ENCODE results near the gene ZNF423.

The ZNF423 gene

DNA sequence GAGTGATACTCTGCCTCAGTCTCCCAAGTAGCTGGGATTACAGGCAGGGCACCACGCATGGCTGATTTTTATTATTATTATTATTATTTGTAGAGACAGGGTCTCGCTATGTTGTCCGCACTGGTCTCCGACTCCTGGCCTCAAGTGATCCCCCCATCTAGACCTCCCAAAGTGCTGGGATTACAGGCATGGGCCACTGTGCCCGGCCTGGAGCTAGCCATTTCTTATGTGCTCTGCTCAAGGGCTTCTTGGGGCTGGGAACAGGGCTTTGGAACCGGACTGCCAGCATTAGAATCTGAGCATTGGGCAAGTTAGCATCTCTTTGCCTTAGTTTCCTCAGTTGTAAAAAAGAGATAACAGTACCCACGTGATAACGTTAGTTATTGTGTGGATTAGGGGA lies 371.0 kb downstream of the ZNF423 start:
- Histone ChIP-seq H3K27me3 (ENCODE audit: control insufficient read depth, insufficient read depth, low read length, poor library complexity, severe bottlenecking) (peaks cover 13% of the 10 kb centered on the region), H3K4me1 (ENCODE audit: control insufficient read depth, insufficient read depth, low read length) (no peaks in the 10 kb centered on the region), H3K4me3 (ENCODE audit: insufficient read depth, low read depth, low read length) (no peak overlapping the region), H3K27ac (ENCODE audit: insufficient read depth, low read depth, low read length, poor library complexity, severe bottlenecking) (no peak overlapping the region), H3K36me3 (ENCODE audit: control insufficient read depth, insufficient read depth, low read length) (no peaks in the 10 kb centered on the region), H3K9me3 (ENCODE audit: control insufficient read depth, low read length) (no peaks in the 10 kb centered on the region)
- 94 to 96% methylated on average over 8 of the region's 8 CpGs for WGBS, 2 experiments

DNA sequence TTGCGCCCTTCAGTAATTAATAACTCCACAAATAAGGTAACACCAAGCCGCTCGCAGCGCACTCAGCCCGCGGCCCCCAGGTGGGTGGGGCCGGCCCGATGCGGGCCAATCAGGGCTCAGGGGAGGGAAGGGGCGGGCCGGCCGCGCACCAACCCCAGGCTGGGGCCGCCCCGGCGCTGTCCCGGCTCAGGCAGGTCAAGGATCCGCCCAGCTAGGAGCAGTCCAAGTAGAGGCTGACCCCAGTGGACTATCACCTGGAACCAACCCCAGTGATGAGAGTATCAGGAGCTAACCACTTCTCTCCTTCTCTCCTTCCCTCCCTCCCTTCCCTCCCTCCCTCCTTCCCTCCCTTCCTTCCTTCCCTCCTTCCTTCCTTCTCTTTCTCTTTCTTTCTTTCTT lies 371.5 kb downstream of the ZNF423 start:
- no peaks in the 10 kb centered on the region for H3K9me3 ChIP-seq (ENCODE audit: control insufficient read depth, low read length)
- no peaks in the 10 kb centered on the region for H3K4me1 ChIP-seq (ENCODE audit: control insufficient read depth, insufficient read depth, low read length)
- H3K27ac ChIP-seq (ENCODE audit: insufficient read depth, low read depth, low read length, poor library complexity, severe bottlenecking): no peak overlapping the region
- H3K36me3 ChIP-seq (ENCODE audit: control insufficient read depth, insufficient read depth, low read length): no peaks in the 10 kb centered on the region
- no peak overlapping the region for H3K4me3 ChIP-seq (ENCODE audit: insufficient read depth, low read depth, low read length)
- 5 to 6% methylated on average over 18 of the region's 18 CpGs for WGBS, 2 experiments
- peaks cover 13% of the 10 kb centered on the region for H3K27me3 ChIP-seq (ENCODE audit: control insufficient read depth, insufficient read depth, low read length, poor library complexity, severe bottlenecking)

DNA sequence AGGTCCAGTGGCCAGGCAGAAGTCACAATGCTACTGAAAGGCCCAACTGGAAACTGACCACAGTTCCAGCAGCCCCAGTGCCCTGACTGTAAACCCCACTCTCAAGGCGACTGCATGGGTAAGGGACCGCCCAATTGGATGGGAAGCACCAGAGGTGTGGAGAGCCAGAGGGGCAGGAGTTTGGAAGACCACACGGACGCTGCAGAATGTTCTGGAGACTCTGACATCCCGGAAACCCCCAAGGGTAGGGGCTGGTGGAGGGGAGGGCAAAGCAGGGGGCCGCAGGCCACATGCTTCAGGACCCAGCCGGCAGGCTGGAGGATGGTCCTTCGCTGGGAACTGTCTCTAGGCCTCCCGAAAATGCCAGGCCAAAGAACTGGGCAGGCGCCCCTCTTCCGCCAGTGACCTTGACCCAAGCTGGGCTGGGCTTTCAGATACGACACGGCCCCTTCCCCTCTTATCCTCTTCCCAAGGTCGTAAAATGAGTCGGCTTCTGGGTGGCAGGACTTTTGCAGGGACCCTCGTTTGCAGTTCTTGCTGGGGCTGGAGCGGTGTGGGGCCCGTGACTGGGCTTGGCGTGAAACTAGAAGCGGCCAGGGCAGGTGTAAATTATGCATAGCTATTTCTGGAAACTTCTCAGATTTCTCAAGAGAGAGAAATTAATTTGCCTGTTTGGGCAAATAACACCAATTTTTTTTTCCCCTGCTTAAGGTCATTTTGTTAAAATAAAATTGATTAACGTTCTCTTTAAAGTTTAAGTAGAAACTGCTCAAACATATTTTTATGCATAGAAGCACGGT lies 372.1 kb downstream of the ZNF423 start:
- H3K4me3 ChIP-seq (ENCODE audit: insufficient read depth, low read depth, low read length): no peak overlapping the region

DNA sequence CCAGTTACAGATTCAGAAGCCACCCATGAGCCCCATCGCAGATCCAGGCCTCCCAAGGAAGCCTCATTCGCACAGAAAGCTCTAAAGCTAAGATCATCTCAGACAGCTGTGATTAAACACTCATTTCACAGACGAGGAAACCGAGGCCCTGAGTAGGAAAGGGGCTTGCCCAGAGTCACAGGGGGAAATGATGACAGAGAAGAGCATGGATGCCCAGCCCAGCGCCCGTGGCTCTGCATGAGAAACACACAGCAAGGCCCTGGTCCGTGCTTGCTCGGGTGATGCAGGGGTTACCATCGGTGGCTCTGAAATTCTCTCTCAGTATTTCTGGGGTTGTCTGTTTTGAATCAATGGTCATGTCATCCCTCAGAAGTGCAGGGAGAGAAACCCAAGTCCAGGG lies 372.7 kb downstream of the ZNF423 start:
- 92 to 93% methylated on average over 9 of the region's 9 CpGs for WGBS, 2 experiments
- Histone ChIP-seq H3K4me3 (ENCODE audit: insufficient read depth, low read depth, low read length) (no peak overlapping the region), H3K27me3 (ENCODE audit: control insufficient read depth, insufficient read depth, low read length, poor library complexity, severe bottlenecking) (peaks cover 13% of the 10 kb centered on the region), H3K9me3 (ENCODE audit: control insufficient read depth, low read length) (no peaks in the 10 kb centered on the region), H3K36me3 (ENCODE audit: control insufficient read depth, insufficient read depth, low read length) (no peaks in the 10 kb centered on the region), H3K4me1 (ENCODE audit: control insufficient read depth, insufficient read depth, low read length) (no peaks in the 10 kb centered on the region), H3K27ac (ENCODE audit: insufficient read depth, low read depth, low read length, poor library complexity, severe bottlenecking) (no peak overlapping the region)

More for the DNA sequence above, 372.1 kb downstream of the ZNF423 start:
- WGBS, 2 experiments: 74 to 76% methylated on average over 21 to 22 of the region's 22 CpGs
- Histone ChIP-seq H3K4me1 (ENCODE audit: control insufficient read depth, insufficient read depth, low read length) (no peaks in the 10 kb centered on the region), H3K27me3 (ENCODE audit: control insufficient read depth, insufficient read depth, low read length, poor library complexity, severe bottlenecking) (peaks cover 13% of the 10 kb centered on the region), H3K27ac (ENCODE audit: insufficient read depth, low read depth, low read length, poor library complexity, severe bottlenecking) (no peak overlapping the region), H3K36me3 (ENCODE audit: control insufficient read depth, insufficient read depth, low read length) (no peaks in the 10 kb centered on the region), H3K9me3 (ENCODE audit: control insufficient read depth, low read length) (no peaks in the 10 kb centered on the region)

DNA sequence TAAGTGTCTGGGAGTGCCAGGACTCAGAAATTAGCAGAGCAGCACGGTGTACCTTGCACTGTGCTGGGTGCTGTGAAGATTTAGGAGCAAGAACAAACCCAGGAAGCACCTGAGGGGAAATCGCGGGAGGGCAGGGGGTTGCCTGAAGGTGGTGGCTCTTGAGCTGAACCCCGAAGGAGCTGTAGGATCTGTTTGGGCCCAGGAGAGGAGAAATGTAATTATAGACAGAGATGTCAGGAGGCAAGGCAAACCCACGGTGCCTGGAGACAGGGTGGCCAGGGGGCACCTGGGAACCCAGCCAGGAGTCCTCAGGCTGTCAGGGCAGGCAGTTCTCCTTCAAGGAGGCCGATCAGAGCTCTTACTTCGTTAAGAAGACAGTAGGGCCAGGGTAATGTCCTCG lies 373.2 kb downstream of the ZNF423 start:
- Histone ChIP-seq H3K9me3 (ENCODE audit: control insufficient read depth, low read length) (no peaks in the 10 kb centered on the region), H3K36me3 (ENCODE audit: control insufficient read depth, insufficient read depth, low read length) (no peaks in the 10 kb centered on the region), H3K4me3 (ENCODE audit: insufficient read depth, low read depth, low read length) (no peak overlapping the region), H3K27ac (ENCODE audit: insufficient read depth, low read depth, low read length, poor library complexity, severe bottlenecking) (no peak overlapping the region), H3K4me1 (ENCODE audit: control insufficient read depth, insufficient read depth, low read length) (no peaks in the 10 kb centered on the region), H3K27me3 (ENCODE audit: control insufficient read depth, insufficient read depth, low read length, poor library complexity, severe bottlenecking) (peaks cover 13% of the 10 kb centered on the region)
- 90 to 91% methylated on average over 8 of the region's 8 CpGs for WGBS, 2 experiments

DNA sequence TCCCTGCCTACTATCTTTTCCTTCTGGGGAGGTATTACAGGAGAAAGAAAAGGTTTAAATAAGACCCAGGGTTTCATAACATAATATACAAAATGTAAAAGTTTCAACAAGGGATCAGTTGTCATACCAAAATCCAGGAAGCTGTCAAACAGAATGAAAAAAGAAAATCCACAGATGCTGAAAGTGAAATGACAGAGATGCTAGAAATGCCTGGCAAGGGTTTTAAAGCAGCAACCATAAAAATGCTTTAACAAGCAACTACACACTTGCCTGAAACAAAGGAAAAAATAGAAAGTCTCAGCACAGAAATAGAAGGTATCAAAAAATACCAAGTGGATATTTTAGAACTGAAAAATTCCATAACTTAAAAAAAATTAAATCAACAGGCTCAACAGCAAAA lies 377.3 kb downstream of the ZNF423 start:
- Histone ChIP-seq H3K4me1 (ENCODE audit: control insufficient read depth, insufficient read depth, low read length) (no peaks in the 10 kb centered on the region), H3K27ac (ENCODE audit: insufficient read depth, low read depth, low read length, poor library complexity, severe bottlenecking) (no peak overlapping the region), H3K27me3 (ENCODE audit: control insufficient read depth, insufficient read depth, low read length, poor library complexity, severe bottlenecking) (peaks cover 9% of the 10 kb centered on the region), H3K36me3 (ENCODE audit: control insufficient read depth, insufficient read depth, low read length) (no peaks in the 10 kb centered on the region), H3K9me3 (ENCODE audit: control insufficient read depth, low read length) (no peaks in the 10 kb centered on the region), H3K4me3 (ENCODE audit: insufficient read depth, low read depth, low read length) (no peak overlapping the region)

DNA sequence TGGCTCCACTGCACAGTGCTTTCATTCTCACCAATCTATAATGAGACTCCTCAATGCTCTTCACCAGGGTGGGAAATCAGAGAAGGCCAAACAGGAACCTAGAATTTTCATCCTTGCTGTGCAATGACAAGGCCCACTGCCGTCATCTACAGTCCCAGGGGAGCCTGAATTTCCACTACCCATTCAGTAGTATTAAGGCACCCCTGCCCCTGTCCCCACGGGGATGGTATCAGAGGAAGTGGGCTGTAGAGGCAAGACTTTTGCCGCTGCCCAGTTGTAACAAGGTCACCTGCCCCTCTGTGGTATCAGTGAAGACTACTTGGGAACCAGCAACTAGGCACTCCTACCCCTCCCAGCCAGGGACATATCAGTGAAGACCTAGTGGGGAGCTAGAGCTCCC lies 377.8 kb downstream of the ZNF423 start:
- Histone ChIP-seq H3K9me3 (ENCODE audit: control insufficient read depth, low read length) (no peaks in the 10 kb centered on the region), H3K27me3 (ENCODE audit: control insufficient read depth, insufficient read depth, low read length, poor library complexity, severe bottlenecking) (peaks cover 4% of the 10 kb centered on the region), H3K27ac (ENCODE audit: insufficient read depth, low read depth, low read length, poor library complexity, severe bottlenecking) (no peak overlapping the region), H3K4me3 (ENCODE audit: insufficient read depth, low read depth, low read length) (no peak overlapping the region), H3K36me3 (ENCODE audit: control insufficient read depth, insufficient read depth, low read length) (no peaks in the 10 kb centered on the region), H3K4me1 (ENCODE audit: control insufficient read depth, insufficient read depth, low read length) (no peaks in the 10 kb centered on the region)
- WGBS, 2 experiments: 85 to 91% methylated on average over 3 of the region's 3 CpGs

DNA sequence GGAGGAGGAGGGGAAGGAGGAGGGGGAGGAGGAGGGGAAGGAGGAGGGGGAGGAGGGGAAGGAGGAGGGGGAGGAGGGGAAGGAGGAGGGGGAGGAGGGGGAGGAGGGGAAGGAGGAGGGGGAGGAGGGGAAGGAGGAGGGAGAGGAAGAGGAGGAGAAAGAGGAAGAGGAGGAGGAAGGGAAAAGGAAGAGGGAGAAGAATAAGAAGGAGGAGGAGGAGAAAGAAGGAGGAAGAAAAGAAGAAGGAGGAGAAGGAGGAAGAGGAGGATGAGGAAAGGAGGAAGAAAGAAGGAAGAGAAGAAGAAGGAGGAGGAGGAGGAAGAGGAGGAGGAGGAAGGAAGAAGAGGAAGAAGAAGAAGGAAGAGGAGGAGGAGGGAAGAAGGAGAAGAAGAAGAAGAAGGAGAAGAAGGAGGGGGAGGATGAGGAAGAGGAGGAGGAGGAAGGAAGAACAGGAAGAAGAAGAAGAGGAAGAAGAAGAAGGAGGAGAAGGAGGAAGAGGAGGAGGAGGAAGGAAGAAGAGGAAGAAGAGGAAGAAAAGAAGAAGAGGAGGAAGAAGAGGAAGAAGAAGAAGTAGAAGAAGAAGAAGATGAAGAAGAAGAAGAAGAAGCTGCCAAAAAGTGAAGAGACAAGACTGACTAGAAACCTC lies 378.5 kb downstream of the ZNF423 start:
- no peaks in the 10 kb centered on the region for H3K36me3 ChIP-seq (ENCODE audit: control insufficient read depth, insufficient read depth, low read length)
- no peak overlapping the region for H3K4me3 ChIP-seq (ENCODE audit: insufficient read depth, low read depth, low read length)
- no peaks in the 10 kb centered on the region for H3K9me3 ChIP-seq (ENCODE audit: control insufficient read depth, low read length)
- H3K27me3 ChIP-seq (ENCODE audit: control insufficient read depth, insufficient read depth, low read length, poor library complexity, severe bottlenecking): peaks cover 3% of the 10 kb centered on the region
- H3K27ac ChIP-seq (ENCODE audit: insufficient read depth, low read depth, low read length, poor library complexity, severe bottlenecking): no peak overlapping the region
- H3K4me1 ChIP-seq (ENCODE audit: control insufficient read depth, insufficient read depth, low read length): no peaks in the 10 kb centered on the region

DNA sequence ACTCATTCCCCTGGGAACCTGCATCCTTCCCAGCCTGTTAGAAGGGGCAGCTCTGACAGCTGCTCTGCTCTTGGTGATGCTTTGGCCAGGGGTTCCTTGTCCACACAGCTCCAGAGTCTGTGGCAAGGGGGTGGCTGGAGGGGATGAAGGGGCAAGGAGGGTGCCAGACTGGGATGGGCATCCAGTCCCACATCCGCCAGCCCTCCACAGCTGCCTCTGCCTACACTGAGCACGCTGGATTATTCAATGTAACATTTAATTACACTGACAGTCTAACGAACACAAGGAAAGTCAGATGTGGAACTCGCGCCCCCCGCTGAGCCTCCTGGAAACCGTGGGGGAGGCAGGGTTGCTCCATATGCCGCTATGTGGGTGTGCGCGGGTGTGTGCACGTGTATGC lies 381.2 kb downstream of the ZNF423 start:
- WGBS, 2 experiments: 89 to 92% methylated on average over 11 of the region's 11 CpGs

DNA sequence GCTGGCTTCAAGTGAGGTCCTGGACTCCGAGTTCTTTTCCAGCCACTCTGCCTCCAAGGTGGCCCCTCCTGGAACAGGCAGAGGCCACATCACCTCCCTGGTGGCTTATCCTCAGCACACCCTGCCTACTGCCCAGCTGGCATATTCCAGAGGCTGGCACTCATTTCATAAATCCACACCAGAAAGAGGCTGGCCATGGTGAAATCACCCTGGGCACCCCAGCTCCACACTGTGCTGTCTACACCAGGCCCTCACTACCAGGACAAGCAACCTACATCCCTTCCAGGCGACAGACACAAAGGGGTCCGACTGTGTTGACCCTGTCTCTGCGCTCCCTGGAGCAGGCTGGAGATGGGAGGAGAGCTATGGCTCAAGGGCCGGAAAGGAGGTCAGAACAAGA lies 382.1 kb downstream of the ZNF423 start:
- Histone ChIP-seq H3K9me3 (ENCODE audit: control insufficient read depth, low read length) (no peaks in the 10 kb centered on the region), H3K27me3 (ENCODE audit: control insufficient read depth, insufficient read depth, low read length, poor library complexity, severe bottlenecking) (peaks cover 3% of the 10 kb centered on the region), H3K4me3 (ENCODE audit: insufficient read depth, low read depth, low read length) (no peak overlapping the region), H3K36me3 (ENCODE audit: control insufficient read depth, insufficient read depth, low read length) (no peaks in the 10 kb centered on the region), H3K4me1 (ENCODE audit: control insufficient read depth, insufficient read depth, low read length) (no peaks in the 10 kb centered on the region), H3K27ac (ENCODE audit: insufficient read depth, low read depth, low read length, poor library complexity, severe bottlenecking) (no peak overlapping the region)
- 92 to 96% methylated on average over 5 of the region's 5 CpGs for WGBS, 2 experiments

More for the DNA sequence above, 381.2 kb downstream of the ZNF423 start:
- Histone ChIP-seq H3K4me3 (ENCODE audit: insufficient read depth, low read depth, low read length) (no peak overlapping the region), H3K9me3 (ENCODE audit: control insufficient read depth, low read length) (no peaks in the 10 kb centered on the region), H3K27ac (ENCODE audit: insufficient read depth, low read depth, low read length, poor library complexity, severe bottlenecking) (no peak overlapping the region), H3K36me3 (ENCODE audit: control insufficient read depth, insufficient read depth, low read length) (no peaks in the 10 kb centered on the region), H3K27me3 (ENCODE audit: control insufficient read depth, insufficient read depth, low read length, poor library complexity, severe bottlenecking) (peaks cover 3% of the 10 kb centered on the region), H3K4me1 (ENCODE audit: control insufficient read depth, insufficient read depth, low read length) (no peaks in the 10 kb centered on the region)

All from ectodermal cell (in vitro differentiated cells).